ENCODE results near the gene CDC5L. TPM values are rescaled to one million over a fixed set of nuclear protein-coding genes. Genes with fewer than 3 reads are reported as not detected.
"Not testable (repeated sequence)": the region's sequence is repeated elsewhere in the genome, so short reads cannot be mapped to it uniquely, and the experiment has no call there.

CDC5L gene
- total RNA-seq, 2 donors from 2014 or later = 16.4 to 16.5 TPM

GRCh38 chr6:44446626-44447300 is 59.3 kb downstream of the CDC5L start:
- peaks cover 5 to 17% of the 10 kb centered on the region in 2 donors for H3K9me3 ChIP-seq
- TF ChIP-seq CTCF (IDR thresholded peaks at IDR 0.05) = no peak
- H3K4me1 ChIP-seq = peaks cover 0 to 15% of the 10 kb centered on the region in 2 donors
- no peak for DNase-seq (ENCODE audit: low spot score)
- peaks cover 31% of the 10 kb centered on the region for H3K36me3 ChIP-seq
- H3K4me3 ChIP-seq = no peak overlapping the region
- H3K27me3 ChIP-seq = no peaks in the 10 kb centered on the region
- H3K27ac ChIP-seq = no peak overlapping the region

DNA sequence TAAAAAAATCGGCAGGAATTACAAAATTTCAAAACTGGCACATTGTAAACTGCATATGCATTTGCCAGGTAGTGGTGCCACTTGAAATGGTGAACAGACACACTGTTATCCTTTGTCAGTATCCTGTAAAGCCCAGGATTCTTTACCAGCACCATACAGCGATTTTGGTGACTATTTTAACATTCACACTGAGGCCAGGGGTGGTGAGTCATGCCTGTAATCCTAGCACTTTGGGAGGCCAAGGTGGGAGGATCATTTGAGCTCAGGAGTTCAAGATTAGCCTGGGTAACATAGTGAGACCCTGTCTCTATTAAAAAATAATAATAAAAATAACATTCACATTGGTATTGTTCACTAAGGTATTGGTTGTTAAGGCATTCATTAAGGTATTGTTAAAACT is 61.7 kb downstream of the CDC5L start:
- not testable (repeated sequence) for H3K4me3 ChIP-seq; H3K27ac ChIP-seq; H3K9me3 ChIP-seq; DNase-seq (ENCODE audit: low spot score); H3K27me3 ChIP-seq
- peaks cover 31% of the 10 kb centered on the region for H3K36me3 ChIP-seq
- peaks cover 0 to 21% of the 10 kb centered on the region in 2 donors for H3K4me1 ChIP-seq

- DNase-seq (ENCODE audit: low spot score) = no peak
These were observed 64.5 kb downstream of the CDC5L start for GRCh38 chr6:44451803-44452695.

DNA sequence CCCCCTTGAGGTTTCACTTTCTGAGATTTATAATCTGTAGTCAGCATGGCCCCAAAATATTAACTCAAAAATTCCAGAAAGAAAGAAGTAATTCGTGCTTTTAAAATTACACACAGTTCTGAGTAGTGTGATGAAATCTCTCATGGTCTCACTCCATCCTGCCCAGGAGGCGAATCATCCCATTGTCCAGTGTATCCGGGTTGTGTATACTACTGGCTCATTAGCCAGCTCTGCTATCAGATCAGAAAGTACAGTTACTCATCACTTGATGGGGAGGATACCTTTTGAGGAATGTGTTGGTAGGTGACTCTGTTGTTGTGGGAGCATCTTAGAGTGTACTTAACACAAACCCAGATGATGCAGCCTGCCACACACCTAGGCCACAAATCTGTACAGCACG is 65.2 kb downstream of the CDC5L start:
- no peak for DNase-seq (ENCODE audit: low spot score)

More at GRCh38 chr6:44451803-44452695, 64.5 kb downstream of the CDC5L start:
- peak overlapping the region in 1 of 2 donors; percentile 10 for H3K27ac ChIP-seq
- H3K36me3 ChIP-seq = peaks cover 13% of the 10 kb centered on the region
- H3K9me3 ChIP-seq = no peaks in the 10 kb centered on the region
- H3K4me3 ChIP-seq = no peak overlapping the region
- H3K4me1 ChIP-seq = peaks cover 0 to 20% of the 10 kb centered on the region in 2 donors
- no peaks in the 10 kb centered on the region for H3K27me3 ChIP-seq
- TF ChIP-seq CTCF (IDR thresholded peaks at IDR 0.05) = no peak

DNA sequence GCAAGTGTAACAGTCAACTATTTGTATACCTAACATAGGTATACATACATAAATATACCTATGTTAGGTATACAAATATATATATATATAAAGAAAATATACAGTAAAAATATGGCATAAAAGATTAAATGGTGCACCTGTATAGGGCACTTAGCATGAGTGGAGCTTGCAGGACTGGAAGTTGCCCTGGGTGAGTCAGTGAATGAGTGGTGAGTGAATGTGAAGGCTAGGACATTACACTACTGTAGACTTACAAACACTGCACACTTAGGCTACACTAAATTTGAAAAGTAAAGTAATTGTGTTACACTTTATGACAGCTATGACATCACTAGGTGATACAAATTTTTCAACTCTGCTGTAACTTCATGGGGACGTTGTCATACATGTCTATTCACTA is 65.6 kb downstream of the CDC5L start:
- H3K27ac ChIP-seq = no peak overlapping the region
- peaks cover 0 to 20% of the 10 kb centered on the region in 2 donors for H3K4me1 ChIP-seq
- H3K36me3 ChIP-seq = peaks cover 6% of the 10 kb centered on the region
- H3K27me3 ChIP-seq = no peaks in the 10 kb centered on the region
- no peak for TF ChIP-seq CTCF (IDR thresholded peaks at IDR 0.05)
- no peak for DNase-seq (ENCODE audit: low spot score)
- H3K4me3 ChIP-seq = no peak overlapping the region
- no peaks in the 10 kb centered on the region for H3K9me3 ChIP-seq

More for the DNA sequence above, 65.2 kb downstream of the CDC5L start:
- Histone ChIP-seq H3K4me3 (no peak overlapping the region), H3K27me3 (no peaks in the 10 kb centered on the region), H3K9me3 (no peaks in the 10 kb centered on the region), H3K4me1 (peaks cover 0 to 20% of the 10 kb centered on the region in 2 donors), H3K27ac (no peak overlapping the region), H3K36me3 (peaks cover 10% of the 10 kb centered on the region)
- TF ChIP-seq CTCF (IDR thresholded peaks at IDR 0.05) = no peak

GRCh38 chr6:44454198-44454597 is 66.7 kb downstream of the CDC5L start:
- Histone ChIP-seq H3K27ac (no peak overlapping the region), H3K9me3 (no peaks in the 10 kb centered on the region), H3K4me1 (peaks cover 0 to 20% of the 10 kb centered on the region in 2 donors), H3K4me3 (no peak overlapping the region), H3K27me3 (no peaks in the 10 kb centered on the region), H3K36me3 (no peaks in the 10 kb centered on the region)
- DNase-seq (ENCODE audit: low spot score) = no peak
- TF ChIP-seq CTCF (IDR thresholded peaks at IDR 0.05) = no peak

Measured in right atrium auricular region (tissue), 2 donors.